ENCODE results near the gene GSE1.

GSE1 gene

GRCh38 chr16:85636234-85636812 is 23.2 kb downstream of the GSE1 start:
- no peak for DNase-seq

- DNase-seq, result no peak
These were observed 24.1 kb downstream of the GSE1 start for GRCh38 chr16:85637061-85637807.

- no peak for DNase-seq
These were observed 24.9 kb downstream of the GSE1 start for GRCh38 chr16:85637808-85638647.

GRCh38 chr16:85638695-85639409 is 25.7 kb downstream of the GSE1 start:
- no peak for DNase-seq

- no peak for DNase-seq
These were observed 26.6 kb downstream of the GSE1 start for GRCh38 chr16:85639529-85640253.

- DNase-seq, result no peak
These were observed 27.1 kb downstream of the GSE1 start for GRCh38 chr16:85640254-85640558.

- DNase-seq, result no peak
These were observed 27.5 kb downstream of the GSE1 start for GRCh38 chr16:85640585-85640984.

- no peak for DNase-seq
These were observed 28.2 kb downstream of the GSE1 start for GRCh38 chr16:85641305-85641704.

- no peak for DNase-seq
These were observed 28.7 kb downstream of the GSE1 start for GRCh38 chr16:85641776-85642176.

GRCh38 chr16:85642762-85643358 is 29.7 kb downstream of the GSE1 start:
- DNase-seq, result no peak

- no peak for DNase-seq
These were observed 30.5 kb downstream of the GSE1 start for GRCh38 chr16:85643631-85644030.

GRCh38 chr16:85644093-85644712 is 31.1 kb downstream of the GSE1 start:
- no peak for DNase-seq

- no peak for DNase-seq
These were observed 32.0 kb downstream of the GSE1 start for GRCh38 chr16:85645021-85645589.

- DNase-seq, result no peak
These were observed 33.3 kb downstream of the GSE1 start for GRCh38 chr16:85646358-85646907.

- DNase-seq, result no peak
These were observed 33.9 kb downstream of the GSE1 start for GRCh38 chr16:85646976-85647375.

- no peak for DNase-seq
These were observed 35.1 kb downstream of the GSE1 start for GRCh38 chr16:85648070-85648714.

- no peak for DNase-seq
These were observed 35.7 kb downstream of the GSE1 start for GRCh38 chr16:85648805-85649204.

- no peak for DNase-seq
These were observed 36.5 kb downstream of the GSE1 start for GRCh38 chr16:85649411-85650134.

GRCh38 chr16:85650135-85650843 is 37.2 kb downstream of the GSE1 start:
- DNase-seq, result no peak

Measured in activated effector memory CD4-positive, alpha-beta T cell treated with anti-CD3 and anti-CD28 coated beads, Interleukin-2, amount 50 U/mL, for 16 hours (primary cell).